GM23338 (cell line): ENCODE results near the gene CPLX1.

ENCODE experiments used
- CREB1 ChIP-seq: fragments of 250-450 bp; sonication (Bioruptor Pico); IDR thresholded peaks from 2 replicates; pipeline ENCODE4 v1.5.0; 2020; ENCODE audit warnings: low read depth, mild to moderate bottlenecking, moderate library complexity
- CTCF ChIP-seq, 2 experiments: fragments of 200-600 bp in 1 of 2; sonication (generic) in 1 of 2; conservative IDR thresholded peaks; 2 replicates each; pipeline versions ENCODE4 v1.5.1 to v1.6.1; 2016 to 2017; ENCODE audit warnings: antibody characterized with exemption in 2 of 2, low read depth in 2 of 2, mild to moderate bottlenecking in 2 of 2, moderate library complexity in 1 of 2
- EZH2 ChIP-seq: fragments of 200-600 bp; sonication (generic); IDR thresholded peaks from one replicate; pipeline ENCODE4 v1.8.0; 2017; ENCODE audit warnings: antibody characterized with exemption, mild to moderate bottlenecking, low read depth; ENCODE audit not compliant: unreplicated experiment
- EZH2phosphoT487 ChIP-seq: fragments of 200-600 bp; sonication (generic); IDR thresholded peaks from one replicate; pipeline ENCODE4 v1.8.1; 2018; ENCODE audit warnings: antibody characterized with exemption; ENCODE audit not compliant: unreplicated experiment
- JUNB ChIP-seq: IDR thresholded peaks from one replicate; pipeline ENCODE4 v1.6.1; 2016; ENCODE audit warnings: antibody characterized with exemption; ENCODE audit not compliant: unreplicated experiment
- POLR2AphosphoS5 ChIP-seq: IDR thresholded peaks from 2 replicates; pipeline ENCODE4 v1.6.1; 2016; ENCODE audit warnings: antibody characterized with exemption, low read depth
- REST ChIP-seq: IDR thresholded peaks from one replicate; pipeline ENCODE4 v1.6.1; 2018; ENCODE audit warnings: antibody characterized with exemption; ENCODE audit not compliant: unreplicated experiment
- ZNF114 ChIP-seq: fragments of 250-450 bp; sonication (Bioruptor Pico); IDR thresholded peaks from 2 replicates; pipeline ENCODE4 v1.5.0; 2020; ENCODE audit warnings: mild to moderate bottlenecking, moderate library complexity
- ZNF462 ChIP-seq: fragments of 250-450 bp; sonication (Bioruptor Pico); IDR thresholded peaks from 2 replicates; pipeline ENCODE4 v1.5.0; 2020; ENCODE audit warnings: mild to moderate bottlenecking, moderate library complexity

GRCh38 chr4:854356-854755 is 28.4 kb upstream of the CPLX1 start:
- TF ChIP-seq CTCF (conservative IDR thresholded peaks at IDR 0.05; ENCODE audit: low read depth in 2 of 2) (no peak), EZH2 (no peak), ZNF114 (CRISPR knock-in tag) (no peak), POLR2AphosphoS5 (no peak), REST (no peak), EZH2phosphoT487 (no peak), JUNB (no peak), ZNF462 (no peak), CREB1 (no peak)
